Endothelial cell of umbilical vein (primary cell): Measurements from ENCODE around the gene CLCA1.

Experiments
- CTCF ChIP-seq, 2 donors: IDR thresholded peaks; 1 replicate in 1 of 2; 2 replicates in 1 of 2; pipeline ENCODE4 v1.5.1; 2011; ENCODE audit warnings: low read length in 2 of 2, mild to moderate bottlenecking in 2 of 2, moderate library complexity in 2 of 2, control low read depth in 1 of 2, inconsistent platforms in 1 of 2, low read depth in 1 of 2; ENCODE audit not compliant: insufficient read depth in 1 of 2; ENCODE audit errors: extremely low read depth in 1 of 2
- EZH2 ChIP-seq: IDR thresholded peaks from 2 replicates; pipeline ENCODE4 v1.6.1; 2012; ENCODE audit warnings: borderline replicate concordance, low read depth, mild to moderate bottlenecking, moderate library complexity, low read length, inconsistent platforms; ENCODE audit not compliant: severe bottlenecking
- POLR2A ChIP-seq: IDR thresholded peaks from 2 replicates; pipeline ENCODE4 v1.6.1; 2012; ENCODE audit warnings: low read depth, mild to moderate bottlenecking, control low read depth, low read length
- POLR2AphosphoS5 ChIP-seq: IDR thresholded peaks from 2 replicates; pipeline ENCODE4 v1.6.1; 2012; ENCODE audit warnings: low read depth, mild to moderate bottlenecking, control low read depth, low read length, moderate library complexity; ENCODE audit not compliant: insufficient read depth
- TF ChIP-seq, protein P1 (sequence below): IDR thresholded peaks from 2 replicates; pipeline ENCODE4 v1.6.1; 2011; ENCODE audit not compliant: insufficient read depth, insufficient read length

GRCh38 chr1:86448670-86449069 lies 20.1 kb upstream of the CLCA1 start:
- no peak for TF ChIP-seq POLR2A
- no peak for TF ChIP-seq EZH2
- TF ChIP-seq CTCF (IDR thresholded peaks at IDR 0.05; ENCODE audit: extremely low read depth in 1 of 2, insufficient read depth in 1 of 2, low read depth in 1 of 2, low read length in 2 of 2) = no peak
- TF ChIP-seq POLR2AphosphoS5 = no peak
- TF ChIP-seq, protein P1, sequence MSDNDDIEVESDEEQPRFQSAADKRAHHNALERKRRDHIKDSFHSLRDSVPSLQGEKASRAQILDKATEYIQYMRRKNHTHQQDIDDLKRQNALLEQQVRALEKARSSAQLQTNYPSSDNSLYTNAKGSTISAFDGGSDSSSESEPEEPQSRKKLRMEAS = no peak
